Measurements from ENCODE around the gene PCNX1.

The PCNX1 gene

DNA sequence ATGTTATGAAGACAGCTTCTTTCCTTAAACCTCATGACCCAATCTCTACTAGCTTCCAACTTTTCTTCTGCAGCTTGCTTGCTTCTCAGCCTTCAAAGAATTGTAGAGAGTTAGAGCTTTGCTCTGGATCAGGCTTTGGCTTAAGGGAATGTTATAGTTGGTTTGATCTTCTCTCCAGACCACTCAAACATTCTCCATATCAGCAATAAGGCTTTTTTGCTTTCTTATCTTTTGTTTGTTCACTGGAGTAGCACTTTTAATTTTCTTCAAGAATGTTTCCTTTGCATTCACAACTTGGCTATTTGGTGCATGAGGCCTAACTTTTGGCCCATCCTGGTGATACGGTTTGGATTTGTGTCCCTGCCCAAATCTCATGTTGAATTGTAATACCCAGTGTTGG lies 163.8 kb downstream of the PCNX1 start:
- DNase-seq (ENCODE audit: low read depth in 2 of 2): no peak

DNA sequence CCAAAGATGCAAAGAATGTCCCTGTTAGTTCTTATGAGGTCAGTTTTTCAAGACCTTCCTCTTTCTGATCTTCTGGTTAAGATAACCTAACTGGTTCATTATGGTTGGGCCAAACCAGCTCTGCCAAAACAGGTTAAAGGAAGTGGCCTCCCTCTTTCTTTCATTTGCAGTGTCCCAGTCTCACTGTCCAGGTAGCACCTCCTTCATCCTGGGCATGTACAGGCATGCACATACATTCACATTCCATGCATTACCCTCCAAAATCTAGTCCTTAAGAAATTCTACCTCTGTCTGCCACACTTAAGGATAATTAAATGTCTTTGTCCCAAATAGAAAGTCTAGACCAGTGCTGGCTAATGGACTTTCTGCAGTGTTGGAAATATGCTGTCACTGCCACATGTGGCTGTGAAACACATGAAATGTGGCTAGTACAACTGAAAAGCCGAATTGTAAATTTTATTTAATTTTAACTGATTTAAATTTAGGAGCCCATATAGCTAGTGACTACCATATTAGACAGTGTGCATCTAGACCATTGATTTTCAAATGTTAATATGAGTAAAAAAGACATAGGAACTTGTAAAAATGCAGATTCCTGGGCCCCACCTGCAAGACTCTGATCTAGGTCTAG lies 169.3 kb downstream of the PCNX1 start:
- DNase-seq (ENCODE audit: low read depth in 2 of 2): no peak

DNA sequence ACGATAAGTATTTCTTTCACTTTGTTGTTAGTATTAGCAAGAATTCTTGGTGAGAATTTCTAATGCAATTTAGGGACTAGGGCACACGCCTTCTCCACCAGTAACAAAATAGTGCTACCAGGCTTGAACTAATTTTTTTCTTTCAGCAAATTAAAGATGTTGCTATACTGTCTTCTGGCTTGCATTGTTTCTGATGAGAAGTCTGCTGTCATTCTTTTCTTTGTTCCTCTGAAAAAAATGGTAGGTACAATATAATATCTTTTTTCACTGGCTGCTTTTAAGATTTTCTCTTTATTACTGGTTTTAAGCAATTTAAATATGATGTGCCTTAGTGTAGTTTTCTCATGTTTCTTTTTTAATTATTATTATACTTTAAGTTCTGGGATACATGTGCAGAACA lies 171.2 kb downstream of the PCNX1 start:
- no peak for DNase-seq (ENCODE audit: low read depth in 2 of 2)

DNA sequence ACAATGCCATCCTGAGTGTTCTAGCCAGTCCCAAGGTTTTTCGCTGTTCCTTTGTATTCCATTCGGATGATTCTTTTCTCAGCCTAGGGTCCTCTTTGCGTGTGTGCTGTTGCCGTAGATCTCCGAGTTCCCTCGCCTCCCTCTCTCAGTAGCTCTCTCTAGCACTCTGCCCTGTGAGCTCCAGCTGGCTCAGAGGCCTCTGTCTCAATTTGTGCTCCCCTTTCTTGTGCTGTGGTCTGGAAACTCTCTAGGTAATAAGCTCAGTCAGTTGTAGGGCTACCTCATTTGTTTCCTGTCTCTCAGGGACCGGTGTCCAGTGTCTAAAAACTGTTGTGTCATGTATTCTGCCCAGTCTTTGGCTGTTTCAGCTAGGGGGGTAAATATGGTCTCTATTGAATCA lies 179.3 kb downstream of the PCNX1 start:
- no peak for DNase-seq (ENCODE audit: low read depth in 2 of 2)

DNA sequence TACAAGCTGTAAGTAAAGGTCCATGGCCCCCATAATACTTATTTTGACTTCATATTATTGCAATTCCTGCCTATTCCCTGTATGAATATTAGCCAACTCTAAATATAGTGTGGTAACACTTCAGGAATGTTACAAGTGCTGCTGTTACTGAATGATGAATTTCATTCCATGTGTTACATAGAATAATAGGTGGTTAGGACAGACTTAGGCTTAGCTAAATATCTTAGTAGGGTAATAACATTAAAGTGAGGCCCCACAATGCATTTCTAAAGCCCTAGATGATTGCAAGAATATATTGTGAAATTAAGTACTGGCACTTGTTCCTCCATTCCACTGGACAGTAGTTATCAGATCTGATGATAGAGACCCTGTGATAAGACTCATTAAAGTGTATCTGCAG lies 182.7 kb downstream of the PCNX1 start:
- DNase-seq (ENCODE audit: low read depth in 2 of 2): no peak

DNA sequence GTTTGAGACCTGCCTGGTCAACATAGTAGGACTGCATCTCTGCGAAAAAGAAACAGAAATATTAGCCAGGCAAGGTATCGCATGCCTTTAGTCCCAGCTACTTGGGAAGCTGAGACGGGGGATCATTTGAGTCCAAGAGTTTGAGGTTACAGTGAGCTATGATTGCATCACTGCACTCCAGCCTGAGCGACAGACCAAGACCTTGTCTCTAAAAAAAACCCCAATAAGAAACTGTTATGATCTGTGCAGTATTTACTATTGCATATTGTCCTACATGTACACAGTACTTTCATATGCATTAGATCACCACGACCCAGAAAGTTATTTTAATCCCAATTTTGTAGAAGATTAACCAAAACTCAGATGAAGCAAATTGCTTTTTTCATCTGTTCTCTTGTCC lies 187.5 kb downstream of the PCNX1 start:
- DNase-seq (ENCODE audit: low read depth in 2 of 2): no peak

DNA sequence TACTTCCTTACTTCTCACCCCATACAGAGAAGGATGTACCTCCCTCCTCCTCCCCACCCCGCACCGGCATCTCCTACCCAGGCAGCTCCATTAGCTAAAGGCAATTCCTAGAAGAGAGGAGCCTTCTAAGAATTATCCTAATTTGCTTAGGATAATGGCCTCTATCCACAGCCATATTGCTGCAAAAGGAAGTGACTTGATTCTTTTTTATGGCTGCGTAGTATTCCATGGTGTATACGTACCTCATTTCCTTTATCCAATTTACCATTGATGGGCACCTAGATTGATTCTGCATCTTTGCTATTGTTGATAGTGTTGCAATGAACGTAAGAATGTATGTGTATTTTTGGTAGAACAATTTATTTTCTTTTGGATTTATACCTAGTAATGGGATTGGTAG lies 189.7 kb downstream of the PCNX1 start:
- no peak for DNase-seq (ENCODE audit: low read depth in 2 of 2)

DNA sequence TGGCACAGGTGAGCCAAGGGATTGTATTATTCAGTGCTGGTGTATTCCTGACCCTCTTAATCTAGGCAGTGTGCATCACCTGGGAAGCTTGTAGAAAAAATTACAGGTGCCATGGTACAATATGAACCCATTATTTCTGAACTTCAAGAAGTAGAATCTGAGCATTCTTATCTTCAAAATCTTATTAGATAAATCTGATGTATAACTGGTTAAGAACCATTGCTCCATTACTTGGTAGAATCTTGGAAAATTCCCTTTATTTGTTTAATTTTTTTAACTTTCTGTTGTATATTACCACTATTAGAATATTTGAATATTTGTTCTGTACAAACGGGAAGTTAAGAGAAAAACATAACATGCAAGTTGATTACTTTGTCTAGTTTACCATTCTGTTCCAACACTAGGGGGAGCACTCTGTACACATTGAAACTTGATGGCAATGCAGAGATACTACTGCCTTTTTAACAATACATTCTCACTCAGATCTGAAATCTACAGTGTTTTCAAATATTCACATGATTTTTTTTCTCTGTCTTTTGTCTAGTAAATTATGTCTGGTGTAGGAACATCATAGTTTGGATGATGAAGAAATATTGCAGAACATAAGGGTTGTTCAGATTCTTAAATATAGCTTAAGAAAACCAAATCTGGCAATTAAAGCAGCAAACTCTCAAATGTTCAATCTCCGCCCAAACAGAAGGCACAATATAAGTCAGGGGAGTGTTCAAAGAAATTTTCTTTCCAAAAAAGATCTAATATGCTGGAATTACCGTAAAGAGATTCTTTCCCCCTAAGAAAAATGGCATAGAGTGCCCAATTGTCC lies 196.6 kb downstream of the PCNX1 start:
- no peak for DNase-seq (ENCODE audit: low read depth in 2 of 2)

DNA sequence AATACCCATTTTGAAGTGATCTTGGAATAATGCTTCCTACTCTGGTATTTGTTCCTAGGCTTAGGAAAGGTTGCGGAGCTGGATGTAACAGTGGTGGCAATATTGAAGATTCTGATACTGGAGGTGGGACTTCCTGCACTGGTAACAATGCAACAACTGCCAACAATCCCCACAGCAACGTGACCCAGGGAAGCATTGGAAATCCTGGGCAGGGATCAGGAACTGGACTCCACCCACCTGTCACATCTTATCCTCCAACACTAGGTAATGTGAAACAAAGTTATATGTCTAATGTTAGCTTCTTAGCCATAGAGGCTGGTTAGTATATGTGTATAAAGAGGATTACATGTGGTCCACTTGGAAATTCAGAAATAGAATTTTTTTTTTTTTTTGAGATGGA lies 197.9 kb downstream of the PCNX1 start:
- DNase-seq (ENCODE audit: low read depth in 2 of 2): no peak

DNA sequence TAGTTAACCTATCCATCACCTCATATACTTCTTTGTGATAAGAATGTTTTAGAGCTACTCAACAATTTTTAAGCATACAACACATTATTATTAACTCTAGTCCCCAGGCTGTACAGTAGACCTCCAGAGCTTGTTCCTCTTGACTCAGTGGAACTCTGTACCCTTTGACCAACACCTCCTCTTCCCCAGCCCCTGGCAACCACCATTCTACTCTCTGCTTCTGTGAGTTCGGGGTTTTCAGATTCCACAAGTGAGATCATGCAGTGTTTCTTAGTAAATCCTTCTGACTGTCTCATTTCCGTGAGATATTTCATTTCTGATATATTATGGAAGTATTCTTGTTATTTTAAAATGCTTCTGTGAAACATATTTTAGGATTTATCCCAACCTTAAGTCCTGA lies 200.7 kb downstream of the PCNX1 start:
- DNase-seq (ENCODE audit: low read depth in 2 of 2): no peak

DNA sequence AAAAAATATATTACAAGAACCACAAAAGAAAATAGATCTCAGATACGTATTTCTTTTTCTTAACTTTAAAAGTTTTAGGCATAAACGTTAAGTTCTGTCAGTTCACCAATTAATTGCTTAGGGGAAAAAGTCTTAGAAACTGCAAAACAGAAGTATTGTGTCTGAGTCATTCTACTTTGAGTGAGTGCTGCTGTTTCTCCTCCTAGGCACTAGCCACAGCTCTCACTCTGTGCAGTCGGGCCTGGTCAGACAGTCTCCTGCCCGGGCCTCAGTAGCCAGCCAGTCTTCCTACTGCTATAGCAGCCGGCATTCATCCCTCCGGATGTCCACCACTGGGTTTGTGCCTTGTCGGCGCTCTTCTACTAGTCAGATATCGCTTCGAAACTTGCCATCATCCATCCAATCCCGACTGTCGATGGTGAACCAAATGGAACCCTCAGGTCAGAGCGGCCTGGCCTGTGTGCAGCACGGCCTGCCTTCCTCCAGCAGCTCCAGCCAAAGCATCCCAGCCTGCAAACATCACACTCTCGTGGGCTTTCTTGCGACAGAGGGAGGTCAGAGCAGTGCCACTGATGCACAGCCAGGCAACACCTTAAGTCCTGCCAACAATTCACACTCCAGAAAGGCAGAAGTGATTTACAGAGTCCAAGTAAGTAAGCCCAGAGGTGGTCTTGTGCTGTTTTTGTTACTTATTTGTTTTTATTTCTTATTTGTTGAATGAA lies 201.3 kb downstream of the PCNX1 start:
- no peak for DNase-seq (ENCODE audit: low read depth in 2 of 2)

DNA sequence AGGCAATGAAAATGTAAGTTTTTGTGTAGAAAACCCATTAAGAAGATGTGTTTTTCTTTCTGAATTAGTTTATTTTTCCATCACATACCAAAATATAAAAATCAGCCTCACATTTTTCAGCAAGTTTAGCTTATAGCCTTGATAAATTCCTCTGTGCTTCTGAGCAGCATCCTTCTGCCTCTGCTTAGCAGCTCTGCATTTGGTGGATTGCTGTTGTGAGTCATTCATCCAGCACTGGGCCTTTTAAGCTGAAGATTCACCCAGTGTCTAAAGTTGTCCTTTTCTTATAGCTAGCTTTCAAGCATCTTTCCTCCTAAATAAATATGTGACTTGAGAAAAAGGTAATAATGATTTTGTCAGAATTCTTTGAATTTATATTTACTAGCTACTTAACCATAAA lies 206.1 kb downstream of the PCNX1 start:
- DNase-seq (ENCODE audit: low read depth in 2 of 2): no peak

DNA sequence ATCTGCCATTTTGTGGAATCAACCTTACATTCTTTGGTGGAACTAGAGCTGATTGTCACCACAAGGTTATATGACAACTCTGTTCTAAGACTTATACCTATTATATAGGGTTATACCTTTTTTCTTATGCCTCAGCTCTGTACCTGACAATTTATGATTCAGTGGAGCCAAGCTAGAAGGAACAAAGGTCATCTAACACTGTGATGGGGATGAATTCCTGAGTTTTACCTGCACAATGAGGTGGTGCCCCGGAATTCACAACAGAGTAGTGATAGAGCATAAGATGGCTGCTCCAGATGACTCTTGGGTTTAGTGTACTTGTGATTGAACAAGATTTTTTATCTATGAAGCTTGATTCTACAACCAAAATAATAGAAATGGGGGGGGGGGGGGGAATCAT lies 207.3 kb downstream of the PCNX1 start:
- no peak for DNase-seq (ENCODE audit: low read depth in 2 of 2)

DNA sequence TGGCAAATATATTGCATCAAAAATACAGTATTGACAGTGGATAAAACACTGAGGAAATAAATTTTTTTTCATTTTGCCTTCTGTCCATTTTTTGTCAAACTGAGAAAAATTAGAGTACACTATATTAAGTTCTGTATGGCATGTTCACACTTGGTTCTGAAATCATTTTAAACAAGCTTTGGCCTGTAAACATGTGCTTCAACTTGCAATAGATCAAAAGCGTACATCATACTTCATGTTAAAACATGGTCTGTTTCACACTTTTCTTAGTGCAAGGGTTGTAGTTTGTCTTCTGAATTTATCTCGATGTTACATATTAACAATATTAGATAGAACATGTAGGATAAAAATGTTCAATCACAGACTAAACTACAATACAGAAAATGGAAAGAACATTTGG lies 208.0 kb downstream of the PCNX1 start:
- DNase-seq (ENCODE audit: low read depth in 2 of 2): no peak

DNA sequence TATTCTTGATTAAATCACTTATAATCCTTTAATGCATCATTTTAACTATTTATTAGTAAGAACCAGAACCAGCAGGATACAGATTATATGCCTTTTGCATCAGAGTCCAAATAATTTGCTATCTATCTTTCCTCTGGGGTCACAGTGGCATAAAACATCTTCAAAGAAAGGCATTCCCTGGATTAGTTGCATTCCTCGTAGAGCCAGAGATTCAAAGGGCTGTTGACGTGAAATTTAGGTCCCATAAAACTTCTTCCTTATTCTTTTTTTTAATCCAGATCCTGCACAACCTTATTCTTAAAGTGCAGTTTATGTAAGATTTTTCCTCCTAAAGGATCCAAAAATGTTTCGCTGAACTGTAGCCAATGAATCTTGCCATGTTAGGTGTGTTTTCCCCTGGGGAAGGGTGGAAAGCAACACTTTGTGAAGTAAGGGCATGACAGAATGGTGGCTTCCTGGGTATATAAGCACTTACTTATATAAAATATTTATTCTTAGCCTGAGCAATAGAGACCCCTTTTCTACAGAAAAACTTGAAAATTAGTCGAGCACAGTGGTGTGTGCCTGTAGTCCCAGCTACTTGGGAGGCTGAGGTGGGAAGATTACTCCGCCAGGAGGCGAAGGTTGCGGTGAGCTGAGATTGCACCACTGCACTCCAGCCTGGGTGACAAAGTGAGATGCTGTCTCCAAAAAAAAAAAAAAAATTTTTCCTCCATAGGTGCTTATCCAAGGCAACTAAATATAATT lies 208.7 kb downstream of the PCNX1 start:
- no peak for DNase-seq (ENCODE audit: low read depth in 2 of 2)

DNA sequence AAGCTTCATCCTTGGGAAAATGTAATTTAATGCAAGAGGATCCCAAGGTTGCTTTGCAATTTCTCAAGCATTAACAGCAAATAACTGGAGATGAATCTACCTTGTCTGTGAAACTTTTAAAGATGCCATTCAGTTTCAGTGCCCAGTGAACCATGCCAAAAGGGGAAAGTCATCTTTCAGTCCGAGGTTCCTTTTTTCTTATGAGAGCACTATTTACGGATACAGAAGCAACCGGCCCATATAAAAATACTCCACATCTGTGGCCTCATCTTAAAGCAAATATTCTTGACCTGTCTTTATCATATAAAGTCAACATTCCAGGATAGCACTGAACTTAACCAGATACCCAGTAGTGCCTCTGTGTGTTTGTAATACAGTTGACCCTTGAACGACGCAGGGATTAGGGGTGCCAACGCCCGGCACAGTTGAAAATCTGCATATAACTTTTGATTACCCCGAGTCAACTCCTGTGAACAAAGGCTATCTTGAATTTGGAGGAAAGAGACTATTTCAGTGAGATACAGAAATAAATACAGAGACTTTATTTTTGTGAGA lies 209.4 kb downstream of the PCNX1 start:
- no peak for DNase-seq (ENCODE audit: low read depth in 2 of 2)

DNA sequence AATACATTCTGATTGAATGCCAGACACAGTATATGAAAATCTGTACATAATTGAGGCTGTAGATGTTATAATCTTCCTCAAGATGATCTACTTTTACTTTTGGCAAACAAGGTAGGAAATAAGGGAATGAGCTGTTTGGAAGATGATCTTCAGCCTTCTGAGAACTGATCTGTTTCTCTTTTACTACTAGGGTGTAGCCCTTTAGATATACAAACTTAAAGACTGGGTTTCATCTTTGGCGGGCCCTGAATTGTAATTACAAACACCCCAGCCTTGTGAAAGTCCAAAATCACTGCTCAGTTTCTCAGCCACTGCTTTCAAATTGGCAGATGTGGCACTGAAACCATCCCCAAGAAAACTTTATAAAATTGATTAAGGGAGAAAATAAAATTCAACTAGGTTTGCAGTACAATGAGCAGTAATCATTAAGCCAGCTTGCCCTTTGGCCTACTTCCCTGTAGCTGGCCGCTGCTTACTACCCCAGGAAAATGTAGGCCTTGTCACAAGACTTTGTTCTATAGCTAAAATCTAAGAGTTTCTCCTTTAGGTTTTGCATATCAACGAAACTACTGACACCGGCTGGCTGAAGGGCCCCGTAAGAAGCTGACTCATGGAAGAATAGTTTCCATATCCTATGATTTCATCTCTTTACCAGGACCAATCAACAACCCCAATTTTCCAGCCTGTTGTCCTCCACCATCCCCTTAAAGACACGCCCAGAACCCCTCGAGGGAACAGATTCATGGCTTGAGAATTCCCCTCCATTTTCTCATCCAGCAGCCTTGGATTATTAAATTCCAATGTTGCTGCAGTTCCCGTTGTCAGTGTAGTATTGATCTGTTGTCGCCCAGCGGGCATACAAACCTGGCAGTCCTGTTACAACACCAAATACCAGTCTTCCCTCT lies 210.8 kb downstream of the PCNX1 start:
- DNase-seq (ENCODE audit: low read depth in 2 of 2): no peak

DNA sequence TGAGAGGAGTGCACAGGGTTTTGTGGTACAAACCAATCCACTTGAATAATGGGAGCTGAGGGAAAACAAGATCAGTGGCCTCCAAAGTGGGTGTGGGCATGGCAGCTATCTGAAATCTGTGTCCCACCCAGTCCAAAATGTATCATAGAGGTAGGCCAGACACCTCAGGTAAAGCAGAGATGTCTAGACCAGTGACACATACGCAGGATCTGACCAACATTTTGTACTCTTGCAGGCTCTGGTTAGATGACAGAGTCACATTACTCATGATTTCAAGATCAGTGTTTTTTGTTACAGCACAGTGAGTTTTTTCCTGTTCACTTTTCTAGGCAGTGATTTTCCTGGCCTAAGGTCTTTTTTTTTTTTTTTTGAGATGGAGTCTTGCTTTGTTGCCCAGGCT lies 211.8 kb downstream of the PCNX1 start:
- no peak for DNase-seq (ENCODE audit: low read depth in 2 of 2)

DNA sequence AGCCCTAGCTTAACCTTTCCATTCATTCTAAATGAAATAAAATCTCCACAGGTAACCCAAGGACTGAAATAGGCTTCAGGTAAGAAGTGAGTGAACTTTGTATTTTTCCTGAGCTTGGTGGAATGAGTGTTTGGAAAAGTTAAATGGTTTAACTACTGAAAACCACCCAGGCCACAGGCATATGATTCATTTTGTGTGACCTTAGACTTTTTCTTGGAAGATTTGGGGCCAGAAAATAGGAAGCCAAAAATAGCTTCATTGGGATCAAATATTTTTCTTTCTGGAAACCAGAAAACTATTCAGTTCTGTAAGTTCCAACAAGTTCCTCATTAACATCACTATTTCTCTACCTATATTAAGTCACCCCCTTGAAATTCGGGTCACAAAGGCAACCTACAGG lies 212.6 kb downstream of the PCNX1 start:
- no peak for DNase-seq (ENCODE audit: low read depth in 2 of 2)

DNA sequence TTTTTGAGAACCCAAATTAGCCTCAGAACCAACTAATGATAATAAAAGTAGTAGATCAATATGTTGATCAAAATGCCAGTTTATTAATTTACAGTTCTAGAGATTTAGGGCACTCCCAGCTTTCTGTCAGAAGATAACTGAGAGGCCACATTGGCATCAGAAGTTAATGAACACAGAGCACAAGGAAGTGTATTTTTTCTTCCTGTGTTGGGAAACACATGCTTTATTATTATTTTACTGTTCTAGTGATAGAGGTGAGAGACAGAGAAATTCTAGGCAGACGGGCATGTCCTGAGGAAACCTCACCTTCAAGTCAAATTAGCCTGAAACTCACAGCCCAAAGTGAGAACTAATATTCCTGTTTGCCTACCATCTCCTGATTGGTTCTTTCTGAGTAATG lies 213.7 kb downstream of the PCNX1 start:
- DNase-seq (ENCODE audit: low read depth in 2 of 2): no peak

DNA sequence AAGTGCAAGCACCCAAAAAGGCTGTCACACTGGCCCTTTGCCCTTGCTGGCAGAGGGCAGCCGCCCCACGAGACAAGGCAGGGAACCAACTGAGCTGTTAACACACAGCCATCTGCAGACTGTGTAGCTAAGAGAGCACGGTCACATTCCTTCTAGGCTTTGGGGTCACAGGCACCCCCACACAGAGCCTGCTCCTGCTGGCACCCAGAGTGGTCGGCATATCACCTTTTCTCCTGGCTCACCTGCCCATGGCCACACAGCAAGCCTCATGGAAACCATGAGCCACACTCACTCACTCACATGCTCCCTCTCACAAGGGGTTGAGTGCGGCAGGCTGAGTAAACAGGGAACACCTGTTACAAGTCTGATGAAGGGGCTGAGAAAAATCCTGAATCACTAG lies 214.5 kb downstream of the PCNX1 start:
- no peak for DNase-seq (ENCODE audit: low read depth in 2 of 2)

All from stimulated activated CD8-positive, alpha-beta memory T cell treated with anti-CD3 and anti-CD28 coated beads, Interleukin-15, amount 100 ng/mL, for 4 hours (primary cell).